Liver (tissue), 9 donors: Measurements from ENCODE around the gene SRRM3. TPM values are rescaled to one million over a fixed set of nuclear protein-coding genes. Genes with fewer than 3 reads are reported as not detected.
"Not testable (repeated sequence)": the region's sequence is repeated elsewhere in the genome, so short reads cannot be mapped to it uniquely, and the experiment has no call there.

Source experiments
- DNase-seq: peaks from one replicate; pipeline ENCODE4 v3.0.0-alpha.2; 2017; ENCODE audit warnings: low spot score
- H3K27ac ChIP-seq, 2 donors: one replicate each; pipeline ENCODE4 v1.7.0; 2013; ENCODE audit warnings: inconsistent platforms in 2 of 2, low read length in 2 of 2, control low read depth in 1 of 2, low read depth in 1 of 2, mild to moderate bottlenecking in 1 of 2
- H3K27me3 ChIP-seq, 4 donors: one replicate each; pipeline versions ENCODE4 v1.6.1 to v1.7.0; 2013; ENCODE audit warnings: low read length in 3 of 4, inconsistent platforms in 1 of 4, mild to moderate bottlenecking in 1 of 4, moderate library complexity in 1 of 4; ENCODE audit not compliant: control insufficient read depth in 4 of 4, insufficient read depth in 4 of 4
- H3K36me3 ChIP-seq, 4 donors: one replicate each; pipeline versions ENCODE4 v1.6.1 to v1.7.0; 2013; ENCODE audit warnings: low read length in 3 of 4, mild to moderate bottlenecking in 3 of 4, low read depth in 1 of 4, moderate library complexity in 1 of 4; ENCODE audit not compliant: control insufficient read depth in 4 of 4, insufficient read depth in 3 of 4
- H3K4me1 ChIP-seq, 4 donors: one replicate each; pipeline versions ENCODE4 v1.6.1 to v1.7.0; 2013; ENCODE audit warnings: low read length in 3 of 4, mild to moderate bottlenecking in 3 of 4, moderate library complexity in 1 of 4; ENCODE audit not compliant: control insufficient read depth in 4 of 4, insufficient read depth in 4 of 4
- H3K4me3 ChIP-seq, 3 donors: one replicate each; pipeline versions ENCODE4 v1.6.1 to v1.7.0; 2013; ENCODE audit warnings: low read length in 3 of 3, control low read depth in 1 of 3, low read depth in 1 of 3, mild to moderate bottlenecking in 1 of 3
- H3K9ac ChIP-seq, 2 donors: one replicate each; pipeline ENCODE4 v1.7.0; 2013; ENCODE audit warnings: low read length in 2 of 2, mild to moderate bottlenecking in 2 of 2, moderate library complexity in 2 of 2, control low read depth in 1 of 2, low read depth in 1 of 2
- H3K9me3 ChIP-seq, 4 donors: one replicate each; pipeline versions ENCODE4 v1.6.1 to v1.7.0; 2013; ENCODE audit warnings: low read length in 3 of 4; ENCODE audit not compliant: control insufficient read depth in 4 of 4
- FOXA1 ChIP-seq: IDR thresholded peaks from 2 replicates; pipeline ENCODE4 v1.6.1; 2016; ENCODE audit warnings: antibody characterized with exemption
- HNF4A ChIP-seq, 2 donors: conservative IDR thresholded peaks; 2 replicates each; pipeline ENCODE4 v1.6.1; 2016; ENCODE audit warnings: antibody characterized with exemption in 2 of 2, mild to moderate bottlenecking in 2 of 2
- JUND ChIP-seq, 2 donors: IDR thresholded peaks; 2 replicates each; pipeline ENCODE4 v1.6.1; 2016; ENCODE audit warnings: antibody characterized with exemption in 2 of 2
- NR2F2 ChIP-seq: IDR thresholded peaks from 2 replicates; pipeline ENCODE4 v1.6.1; 2016; ENCODE audit warnings: antibody characterized with exemption
- RAD21 ChIP-seq, 2 donors: IDR thresholded peaks; 2 replicates each; pipeline ENCODE4 v1.6.1; 2016; ENCODE audit warnings: antibody characterized with exemption in 2 of 2, mild to moderate bottlenecking in 2 of 2
- RXRA ChIP-seq, 2 donors: IDR thresholded peaks; 2 replicates each; pipeline ENCODE4 v1.6.1; 2017 to 2018; ENCODE audit warnings: antibody characterized with exemption in 2 of 2, mild to moderate bottlenecking in 1 of 2
- SP1 ChIP-seq: IDR thresholded peaks from 2 replicates; pipeline ENCODE4 v1.6.1; 2018; ENCODE audit warnings: antibody characterized with exemption, mild to moderate bottlenecking
- TAF1 ChIP-seq: conservative IDR thresholded peaks from 2 replicates; pipeline ENCODE4 v1.6.1; 2016; ENCODE audit warnings: antibody characterized with exemption, mild to moderate bottlenecking
- YY1 ChIP-seq: IDR thresholded peaks from 2 replicates; pipeline ENCODE4 v1.6.1; 2016; ENCODE audit warnings: antibody characterized with exemption, mild to moderate bottlenecking
- WGBS: extraction: QIAGEN DNeasy Blood & Tissue Kit; methylation state at CpG from one replicate; pipeline ENCODE4 v1.1.7; 2013; 5-methylcytosine and 5-hydroxymethylcytosine counted together
- polyA plus RNA-seq, 2 donors: library from polyadenylated mRNA; stranded (reverse) in 1 of 2; unstranded in 1 of 2; fragments of 200-250 nt in 1 of 2; fragments of >200 nt in 1 of 2; fragmentation: Nextera tagmentation in 1 of 2; extraction: Ambion mirVana in 1 of 2; gene quantifications; one replicate each; pipeline versions ENCODE4 v1.2.1 to v1.2.3, GENCODE V29; 2013 to 2015
- total RNA-seq, 2 donors: library from RNA; depleted of rRNA; stranded (reverse); fragments of >200 nt; gene quantifications; one replicate each; pipeline ENCODE4 v1.2.3, GENCODE V29; 2014
- TF ChIP-seq, protein P1 (sequence below): fragments of 150-350 bp; IDR thresholded peaks from 2 replicates; pipeline ENCODE4 v1.5.1; 2017; ENCODE audit warnings: improper control_type of control experiment, low read depth, low read length; ENCODE audit not compliant: missing input control
- TF ChIP-seq, protein P2 (sequence below): IDR thresholded peaks from 2 replicates; pipeline ENCODE4 v1.6.1; 2016; ENCODE audit warnings: antibody characterized with exemption
- TF ChIP-seq, protein P3 (sequence below): IDR thresholded peaks from 2 replicates; pipeline ENCODE4 v1.6.1; 2016; ENCODE audit warnings: antibody characterized with exemption
- TF ChIP-seq, protein P4 (sequence below): IDR thresholded peaks from 2 replicates; pipeline ENCODE4 v1.6.1; 2016; ENCODE audit warnings: antibody characterized with exemption, mild to moderate bottlenecking
- donor health status: healthy.
- donor health status: healthy.
- donor health status: healthy.
- donor health status: healthy.
- donor health status: healthy.

Gene SRRM3
- total and polyA plus RNA-seq, 4 donors = 0.08 to 0.16 TPM; not detected in 2

DNA sequence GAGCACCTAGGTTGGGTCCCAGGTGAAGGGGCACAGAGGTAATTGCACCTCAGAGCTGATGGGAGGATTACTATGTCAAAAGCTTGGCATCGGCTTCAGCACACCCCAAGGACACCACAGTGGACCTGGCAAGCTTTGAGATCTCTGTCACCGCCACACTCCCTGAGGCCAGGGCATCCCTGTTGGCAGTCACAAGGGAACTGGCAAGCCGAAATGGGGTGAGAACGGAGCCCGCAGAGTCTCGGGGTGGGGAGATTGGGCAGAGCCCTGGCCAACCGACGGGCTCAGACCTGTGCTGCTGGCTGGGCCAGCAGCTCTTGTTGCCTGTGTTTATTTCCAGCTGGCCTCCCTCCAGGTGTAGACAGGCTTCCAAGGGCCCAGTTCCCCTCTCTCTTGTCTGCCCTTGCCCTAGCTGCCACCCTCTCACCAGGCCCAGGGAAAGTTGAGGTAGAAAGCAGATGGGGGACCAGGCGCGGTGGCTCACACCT lies 103.2 kb downstream of the SRRM3 start:
- peak; percentile 38 to 61 for TF ChIP-seq HNF4A (conservative IDR thresholded peaks at IDR 0.05)
- TF ChIP-seq JUND (IDR thresholded peaks at IDR 0.05) = peak in 1 of 2 donors; percentile 44
- TF ChIP-seq, protein P1, sequence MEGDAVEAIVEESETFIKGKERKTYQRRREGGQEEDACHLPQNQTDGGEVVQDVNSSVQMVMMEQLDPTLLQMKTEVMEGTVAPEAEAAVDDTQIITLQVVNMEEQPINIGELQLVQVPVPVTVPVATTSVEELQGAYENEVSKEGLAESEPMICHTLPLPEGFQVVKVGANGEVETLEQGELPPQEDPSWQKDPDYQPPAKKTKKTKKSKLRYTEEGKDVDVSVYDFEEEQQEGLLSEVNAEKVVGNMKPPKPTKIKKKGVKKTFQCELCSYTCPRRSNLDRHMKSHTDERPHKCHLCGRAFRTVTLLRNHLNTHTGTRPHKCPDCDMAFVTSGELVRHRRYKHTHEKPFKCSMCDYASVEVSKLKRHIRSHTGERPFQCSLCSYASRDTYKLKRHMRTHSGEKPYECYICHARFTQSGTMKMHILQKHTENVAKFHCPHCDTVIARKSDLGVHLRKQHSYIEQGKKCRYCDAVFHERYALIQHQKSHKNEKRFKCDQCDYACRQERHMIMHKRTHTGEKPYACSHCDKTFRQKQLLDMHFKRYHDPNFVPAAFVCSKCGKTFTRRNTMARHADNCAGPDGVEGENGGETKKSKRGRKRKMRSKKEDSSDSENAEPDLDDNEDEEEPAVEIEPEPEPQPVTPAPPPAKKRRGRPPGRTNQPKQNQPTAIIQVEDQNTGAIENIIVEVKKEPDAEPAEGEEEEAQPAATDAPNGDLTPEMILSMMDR = no peak
- no peak for TF ChIP-seq RAD21 (IDR thresholded peaks at IDR 0.05)
- TF ChIP-seq, protein P2, sequence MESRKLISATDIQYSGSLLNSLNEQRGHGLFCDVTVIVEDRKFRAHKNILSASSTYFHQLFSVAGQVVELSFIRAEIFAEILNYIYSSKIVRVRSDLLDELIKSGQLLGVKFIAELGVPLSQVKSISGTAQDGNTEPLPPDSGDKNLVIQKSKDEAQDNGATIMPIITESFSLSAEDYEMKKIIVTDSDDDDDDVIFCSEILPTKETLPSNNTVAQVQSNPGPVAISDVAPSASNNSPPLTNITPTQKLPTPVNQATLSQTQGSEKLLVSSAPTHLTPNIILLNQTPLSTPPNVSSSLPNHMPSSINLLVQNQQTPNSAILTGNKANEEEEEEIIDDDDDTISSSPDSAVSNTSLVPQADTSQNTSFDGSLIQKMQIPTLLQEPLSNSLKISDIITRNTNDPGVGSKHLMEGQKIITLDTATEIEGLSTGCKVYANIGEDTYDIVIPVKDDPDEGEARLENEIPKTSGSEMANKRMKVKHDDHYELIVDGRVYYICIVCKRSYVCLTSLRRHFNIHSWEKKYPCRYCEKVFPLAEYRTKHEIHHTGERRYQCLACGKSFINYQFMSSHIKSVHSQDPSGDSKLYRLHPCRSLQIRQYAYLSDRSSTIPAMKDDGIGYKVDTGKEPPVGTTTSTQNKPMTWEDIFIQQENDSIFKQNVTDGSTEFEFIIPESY = peak; percentile 69
- peak; percentile 42 to 79 for TF ChIP-seq RXRA (IDR thresholded peaks at IDR 0.05)
- TF ChIP-seq FOXA1 = peak; percentile 30
- TF ChIP-seq NR2F2 = no peak
- TF ChIP-seq SP1 = peak; percentile 62
- peak; percentile 90 for TF ChIP-seq YY1
- TF ChIP-seq TAF1 = peak; percentile 20
- TF ChIP-seq, protein P3, sequence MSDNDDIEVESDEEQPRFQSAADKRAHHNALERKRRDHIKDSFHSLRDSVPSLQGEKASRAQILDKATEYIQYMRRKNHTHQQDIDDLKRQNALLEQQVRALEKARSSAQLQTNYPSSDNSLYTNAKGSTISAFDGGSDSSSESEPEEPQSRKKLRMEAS = peak; percentile 57
- TF ChIP-seq, protein P4, sequence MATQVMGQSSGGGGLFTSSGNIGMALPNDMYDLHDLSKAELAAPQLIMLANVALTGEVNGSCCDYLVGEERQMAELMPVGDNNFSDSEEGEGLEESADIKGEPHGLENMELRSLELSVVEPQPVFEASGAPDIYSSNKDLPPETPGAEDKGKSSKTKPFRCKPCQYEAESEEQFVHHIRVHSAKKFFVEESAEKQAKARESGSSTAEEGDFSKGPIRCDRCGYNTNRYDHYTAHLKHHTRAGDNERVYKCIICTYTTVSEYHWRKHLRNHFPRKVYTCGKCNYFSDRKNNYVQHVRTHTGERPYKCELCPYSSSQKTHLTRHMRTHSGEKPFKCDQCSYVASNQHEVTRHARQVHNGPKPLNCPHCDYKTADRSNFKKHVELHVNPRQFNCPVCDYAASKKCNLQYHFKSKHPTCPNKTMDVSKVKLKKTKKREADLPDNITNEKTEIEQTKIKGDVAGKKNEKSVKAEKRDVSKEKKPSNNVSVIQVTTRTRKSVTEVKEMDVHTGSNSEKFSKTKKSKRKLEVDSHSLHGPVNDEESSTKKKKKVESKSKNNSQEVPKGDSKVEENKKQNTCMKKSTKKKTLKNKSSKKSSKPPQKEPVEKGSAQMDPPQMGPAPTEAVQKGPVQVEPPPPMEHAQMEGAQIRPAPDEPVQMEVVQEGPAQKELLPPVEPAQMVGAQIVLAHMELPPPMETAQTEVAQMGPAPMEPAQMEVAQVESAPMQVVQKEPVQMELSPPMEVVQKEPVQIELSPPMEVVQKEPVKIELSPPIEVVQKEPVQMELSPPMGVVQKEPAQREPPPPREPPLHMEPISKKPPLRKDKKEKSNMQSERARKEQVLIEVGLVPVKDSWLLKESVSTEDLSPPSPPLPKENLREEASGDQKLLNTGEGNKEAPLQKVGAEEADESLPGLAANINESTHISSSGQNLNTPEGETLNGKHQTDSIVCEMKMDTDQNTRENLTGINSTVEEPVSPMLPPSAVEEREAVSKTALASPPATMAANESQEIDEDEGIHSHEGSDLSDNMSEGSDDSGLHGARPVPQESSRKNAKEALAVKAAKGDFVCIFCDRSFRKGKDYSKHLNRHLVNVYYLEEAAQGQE = peak; percentile 73
- 35% methylated on average over 10 of the region's 10 CpGs for WGBS
- no peak overlapping the region for H3K4me3 ChIP-seq
- H3K9me3 ChIP-seq = no peaks in the 10 kb centered on the region
- peaks cover 12 to 45% (median 25%) of the 10 kb centered on the region in 4 donors for H3K4me1 ChIP-seq
- no peaks in the 10 kb centered on the region for H3K36me3 ChIP-seq
- H3K9ac ChIP-seq = peak overlapping the region in 1 of 2 donors; percentile 30
- peak overlapping the region; percentile 100 for H3K27ac ChIP-seq
- H3K27me3 ChIP-seq = no peaks in the 10 kb centered on the region
- no peak for DNase-seq

DNA sequence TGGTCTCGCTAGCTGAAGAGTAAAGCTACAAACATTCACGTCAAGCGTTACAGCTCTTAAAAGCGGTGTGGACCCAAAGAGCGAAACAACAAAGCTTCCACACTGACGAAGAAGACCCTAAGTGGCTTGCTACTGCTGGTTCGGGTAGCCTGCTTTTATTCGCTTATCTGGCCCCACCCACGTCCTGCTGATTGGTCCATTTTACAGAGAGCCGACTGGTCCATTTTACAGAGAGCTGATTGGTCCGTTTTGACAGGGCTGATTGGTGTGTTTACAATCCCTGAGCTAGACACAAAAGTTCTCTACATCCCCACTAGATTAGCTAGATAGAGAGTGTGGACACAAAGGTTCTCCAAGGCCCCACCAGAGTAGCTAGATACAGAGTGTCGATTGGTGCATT lies 107.2 kb downstream of the SRRM3 start:
- 96% methylated on average over 12 of the region's 12 CpGs for WGBS
- H3K4me1 ChIP-seq = peaks cover 14 to 49% (median 28%) of the 10 kb centered on the region in 4 donors
- not testable (repeated sequence) for H3K27ac ChIP-seq, H3K36me3 ChIP-seq, H3K4me3 ChIP-seq, H3K27me3 ChIP-seq, H3K9me3 ChIP-seq, DNase-seq, H3K9ac ChIP-seq

DNA sequence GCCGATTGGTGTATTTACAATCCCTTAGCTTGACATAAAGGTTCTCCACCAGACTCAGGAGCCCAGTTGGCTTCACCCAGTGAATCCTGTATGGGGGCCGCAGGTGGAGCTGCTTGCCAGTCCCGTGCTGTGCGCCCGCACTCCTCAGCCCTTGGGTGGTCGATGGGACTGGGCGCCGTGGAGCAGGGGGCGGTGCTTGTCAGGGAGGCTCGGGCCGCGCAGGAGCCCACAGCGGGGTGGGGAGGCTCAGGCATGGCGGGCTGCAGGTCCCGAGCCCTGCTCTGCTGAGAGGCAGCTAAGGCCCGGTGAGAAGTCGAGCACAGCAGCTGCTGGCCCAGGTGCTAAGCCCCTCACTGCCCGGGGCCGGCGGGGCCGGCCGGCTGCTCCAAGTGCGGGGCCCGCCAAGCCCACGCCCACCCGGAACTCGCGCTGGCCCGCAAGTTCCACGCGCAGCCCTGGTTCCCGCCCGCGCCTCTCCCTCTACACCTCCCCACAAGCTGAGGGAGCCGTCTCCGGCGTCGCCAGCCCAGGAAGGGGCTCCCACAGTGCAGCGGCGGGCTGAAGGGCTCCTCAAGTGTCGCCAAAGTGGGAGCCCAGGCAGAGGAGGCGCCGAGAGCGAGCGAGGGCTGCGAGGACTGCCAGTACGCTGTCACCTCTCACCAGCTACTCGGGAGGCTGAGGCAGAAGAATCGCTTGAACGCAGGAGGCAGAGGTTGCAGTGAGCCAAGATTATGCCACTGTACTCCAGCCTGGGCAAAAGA lies 107.8 kb downstream of the SRRM3 start:
- H3K9ac ChIP-seq, H3K4me3 ChIP-seq, H3K27me3 ChIP-seq, H3K36me3 ChIP-seq, DNase-seq, H3K9me3 ChIP-seq: not testable (repeated sequence)
- WGBS = 97% methylated on average over 50 of the region's 50 CpGs
- Histone ChIP-seq H3K27ac (peak overlapping the region in 1 of 2 donors; percentile 83), H3K4me1 (peaks cover 13 to 45% (median 24%) of the 10 kb centered on the region in 4 donors)
